Mesendoderm (in vitro differentiated cells): ENCODE measurements around the gene CHID1.

Experiments used
- DNase-seq: peaks from one replicate; pipeline ENCODE4 v3.0.0; 2013
- H2AK5ac ChIP-seq: 2 replicates; pipeline ENCODE4 v1.6.1; 2013; ENCODE audit warnings: low read length, inconsistent platforms
- H2BK120ac ChIP-seq: 2 replicates; pipeline ENCODE4 v1.6.1; 2013; ENCODE audit warnings: low read depth, mild to moderate bottlenecking, low read length, moderate library complexity, mixed read lengths
- H2BK15ac ChIP-seq: replicated peaks from 2 replicates; pipeline ENCODE4 v1.6.1; 2013; ENCODE audit warnings: low read depth, mild to moderate bottlenecking, moderate library complexity
- H2BK5ac ChIP-seq: 2 replicates; pipeline ENCODE4 v1.6.1; 2013; ENCODE audit warnings: low read length, inconsistent platforms
- H3K18ac ChIP-seq: 2 replicates; pipeline ENCODE4 v1.6.1; 2013; ENCODE audit warnings: mild to moderate bottlenecking, low read length, mixed read lengths
- H3K23ac ChIP-seq: one replicate; pipeline ENCODE4 v1.6.1; 2013; ENCODE audit warnings: low read length
- H3K27ac ChIP-seq: 2 replicates; pipeline ENCODE4 v1.5.1; 2013; ENCODE audit warnings: low read depth, mild to moderate bottlenecking, inconsistent platforms, low read length, moderate library complexity
- H3K27me3 ChIP-seq: 2 replicates; pipeline ENCODE4 v1.6.1; 2013; ENCODE audit warnings: low read length, control low read depth, mild to moderate bottlenecking, inconsistent platforms; ENCODE audit not compliant: insufficient read depth, poor library complexity
- H3K36me3 ChIP-seq: 2 replicates; pipeline ENCODE4 v1.6.1; 2013; ENCODE audit warnings: low read length, inconsistent platforms; ENCODE audit not compliant: control insufficient read depth, insufficient read depth
- H3K4ac ChIP-seq: one replicate; pipeline ENCODE4 v1.6.1; 2013; ENCODE audit warnings: low read depth, mild to moderate bottlenecking, low read length, moderate library complexity
- H3K4me1 ChIP-seq: 2 replicates; pipeline ENCODE4 v1.6.1; 2013; ENCODE audit warnings: low read depth, low read length, inconsistent platforms; ENCODE audit not compliant: control insufficient read depth
- H3K4me2 ChIP-seq: 2 replicates; pipeline ENCODE4 v1.6.1; 2013; ENCODE audit warnings: low read length
- H3K4me3 ChIP-seq: 2 replicates; pipeline ENCODE4 v1.5.1; 2013; ENCODE audit warnings: mild to moderate bottlenecking, low read length
- H3K56ac ChIP-seq: one replicate; pipeline ENCODE4 v1.6.1; 2013; ENCODE audit warnings: low read length
- H3K79me1 ChIP-seq: 2 replicates; pipeline ENCODE4 v1.6.1; 2013; ENCODE audit warnings: low read length, inconsistent platforms
- H3K79me2 ChIP-seq: 2 replicates; pipeline ENCODE4 v1.6.1; 2013; ENCODE audit warnings: mild to moderate bottlenecking, low read length; ENCODE audit not compliant: control insufficient read depth, insufficient read depth
- H3K9ac ChIP-seq: 2 replicates; pipeline ENCODE4 v1.6.1; 2013; ENCODE audit warnings: low read length, inconsistent platforms
- H4K5ac ChIP-seq: one replicate; pipeline ENCODE4 v1.6.1; 2013; ENCODE audit warnings: low read length
- H4K8ac ChIP-seq: one replicate; pipeline ENCODE4 v1.6.1; 2013; ENCODE audit warnings: low read depth, mild to moderate bottlenecking, control low read depth, low read length, moderate library complexity
- WGBS: extraction: QIAGEN DNeasy Blood & Tissue Kit; methylation state at CpG from one replicate; pipeline ENCODE4 v1.1.7; 2013; ENCODE audit warnings: low lambda C conversion rate, missing lambda C conversion rate; ENCODE audit not compliant: insufficient coverage; ENCODE audit errors: extremely low coverage; 5-methylcytosine and 5-hydroxymethylcytosine counted together

Gene CHID1

GRCh38 chr11:898143-898511, 12.5 kb downstream of the CHID1 start:
- no peaks in the 10 kb centered on the region for H3K79me2 ChIP-seq
- peak; percentile 73 for DNase-seq
- H3K9ac ChIP-seq, result no peak overlapping the region
- no peak overlapping the region for H3K4ac ChIP-seq
- no peak overlapping the region for H3K18ac ChIP-seq
- no peak overlapping the region for H3K56ac ChIP-seq
- no peak overlapping the region for H3K27ac ChIP-seq
- no peak overlapping the region for H2BK120ac ChIP-seq
- no CpG with 5 or more reads among the region's 10 CpGs for WGBS
- no peaks in the 10 kb centered on the region for H3K27me3 ChIP-seq
- no peak overlapping the region for H4K8ac ChIP-seq
- H3K4me1 ChIP-seq, result no peaks in the 10 kb centered on the region
- H3K79me1 ChIP-seq, result no peaks in the 10 kb centered on the region
- H2BK5ac ChIP-seq, result no peak overlapping the region
- H3K4me3 ChIP-seq, result no peak overlapping the region
- H4K5ac ChIP-seq, result no peak overlapping the region
- no peak overlapping the region for H3K23ac ChIP-seq
- H2AK5ac ChIP-seq, result no peak overlapping the region
- H3K4me2 ChIP-seq, result no peak overlapping the region
- no peak overlapping the region for H2BK15ac ChIP-seq
- peaks cover 10% of the 10 kb centered on the region for H3K36me3 ChIP-seq

- Histone ChIP-seq H3K79me2 (no peaks in the 10 kb centered on the region), H3K56ac (no peak overlapping the region), H3K9ac (no peak overlapping the region), H4K8ac (no peak overlapping the region), H3K18ac (no peak overlapping the region), H4K5ac (no peak overlapping the region), H3K4me1 (no peaks in the 10 kb centered on the region), H3K4ac (no peak overlapping the region), H2BK120ac (no peak overlapping the region), H2AK5ac (no peak overlapping the region), H2BK15ac (no peak overlapping the region), H3K36me3 (peaks cover 6% of the 10 kb centered on the region), H2BK5ac (no peak overlapping the region), H3K4me2 (no peak overlapping the region), H3K23ac (no peak overlapping the region), H3K27ac (no peak overlapping the region), H3K4me3 (no peak overlapping the region), H3K27me3 (no peaks in the 10 kb centered on the region), H3K79me1 (no peaks in the 10 kb centered on the region)
- DNase-seq, result no peak
- no CpG with 5 or more reads among the region's 17 CpGs for WGBS
Measured at GRCh38 chr11:897253-898142, 13.1 kb downstream of the CHID1 start.

GRCh38 chr11:895331-896110, 15.1 kb downstream of the CHID1 start:
- no CpG with 5 or more reads among the region's 26 CpGs for WGBS
- H3K23ac ChIP-seq, result no peak overlapping the region
- no peak overlapping the region for H2BK15ac ChIP-seq
- H2BK120ac ChIP-seq, result no peak overlapping the region
- H3K9ac ChIP-seq, result no peak overlapping the region
- no peaks in the 10 kb centered on the region for H3K4me1 ChIP-seq
- H3K4me2 ChIP-seq, result no peak overlapping the region
- DNase-seq, result no peak
- H3K56ac ChIP-seq, result no peak overlapping the region
- H3K79me1 ChIP-seq, result no peaks in the 10 kb centered on the region
- no peaks in the 10 kb centered on the region for H3K27me3 ChIP-seq
- H3K18ac ChIP-seq, result no peak overlapping the region
- H4K8ac ChIP-seq, result no peak overlapping the region
- H3K27ac ChIP-seq, result no peak overlapping the region
- H2BK5ac ChIP-seq, result no peak overlapping the region
- no peak overlapping the region for H2AK5ac ChIP-seq
- no peak overlapping the region for H3K4me3 ChIP-seq
- H4K5ac ChIP-seq, result no peak overlapping the region
- no peak overlapping the region for H3K4ac ChIP-seq
- H3K36me3 ChIP-seq, result peaks cover 2% of the 10 kb centered on the region
- H3K79me2 ChIP-seq, result no peaks in the 10 kb centered on the region

GRCh38 chr11:894575-895201, 15.9 kb downstream of the CHID1 start:
- H3K27me3 ChIP-seq, result no peaks in the 10 kb centered on the region
- H4K5ac ChIP-seq, result no peak overlapping the region
- H3K36me3 ChIP-seq, result peaks cover 2% of the 10 kb centered on the region
- no peak overlapping the region for H2BK15ac ChIP-seq
- no peak overlapping the region for H3K18ac ChIP-seq
- H3K4me3 ChIP-seq, result no peak overlapping the region
- no peak overlapping the region for H2AK5ac ChIP-seq
- no peak overlapping the region for H3K9ac ChIP-seq
- H2BK5ac ChIP-seq, result no peak overlapping the region
- no peak overlapping the region for H4K8ac ChIP-seq
- no peak overlapping the region for H3K56ac ChIP-seq
- no peak overlapping the region for H3K27ac ChIP-seq
- WGBS, result no CpG with 5 or more reads among the region's 12 CpGs
- no peak for DNase-seq
- H3K4ac ChIP-seq, result no peak overlapping the region
- H2BK120ac ChIP-seq, result no peak overlapping the region
- H3K23ac ChIP-seq, result no peak overlapping the region
- H3K4me1 ChIP-seq, result no peaks in the 10 kb centered on the region
- H3K4me2 ChIP-seq, result no peak overlapping the region
- no peaks in the 10 kb centered on the region for H3K79me2 ChIP-seq
- H3K79me1 ChIP-seq, result no peaks in the 10 kb centered on the region

- H3K18ac ChIP-seq, result no peak overlapping the region
Measured at GRCh38 chr11:893008-893654, 17.5 kb downstream of the CHID1 start.

More at GRCh38 chr11:893008-893654, 17.5 kb downstream of the CHID1 start:
- no peaks in the 10 kb centered on the region for H3K79me2 ChIP-seq
- no peak overlapping the region for H2BK120ac ChIP-seq
- no peak for DNase-seq
- H2BK15ac ChIP-seq, result no peak overlapping the region
- no peak overlapping the region for H2AK5ac ChIP-seq
- no peaks in the 10 kb centered on the region for H3K27me3 ChIP-seq
- no peak overlapping the region for H2BK5ac ChIP-seq
- H3K4me1 ChIP-seq, result no peaks in the 10 kb centered on the region
- no peak overlapping the region for H4K5ac ChIP-seq
- no peak overlapping the region for H3K56ac ChIP-seq
- H3K36me3 ChIP-seq, result no peaks in the 10 kb centered on the region
- H3K4me2 ChIP-seq, result no peak overlapping the region
- no peak overlapping the region for H3K27ac ChIP-seq
- H3K79me1 ChIP-seq, result no peaks in the 10 kb centered on the region
- no peak overlapping the region for H4K8ac ChIP-seq
- WGBS, result no CpG with 5 or more reads among the region's 13 CpGs
- no peak overlapping the region for H3K23ac ChIP-seq
- no peak overlapping the region for H3K4me3 ChIP-seq
- H3K4ac ChIP-seq, result no peak overlapping the region
- no peak overlapping the region for H3K9ac ChIP-seq
